Suprapubic skin (tissue), 3 donors: Measurements from ENCODE around the gene ANKRD34A.

Source experiments
- CTCF ChIP-seq, 2 donors: fragments of 200-600 bp in 1 of 2; fragments of 450-650 bp in 1 of 2; sonication (generic) in 1 of 2; IDR thresholded peaks; one replicate each; pipeline ENCODE4 v1.5.1; 2016 to 2019; ENCODE audit warnings: antibody characterized with exemption in 2 of 2, mild to moderate bottlenecking in 1 of 2, moderate library complexity in 1 of 2
- POLR2AphosphoS5 ChIP-seq, 3 donors: sonication (generic); formaldehyde crosslinking; IDR thresholded peaks; one replicate each; pipeline ENCODE4 v1.6.1; 2017; ENCODE audit warnings: antibody characterized with exemption in 3 of 3

- no peak for TF ChIP-seq CTCF (IDR thresholded peaks at IDR 0.05)
- peak in 1 of 3 donors; percentile 69 for TF ChIP-seq POLR2AphosphoS5 (IDR thresholded peaks at IDR 0.05)
Measured at GRCh38 chr1:145995964-145996432, 31.6 kb upstream of the ANKRD34A start.
